Measurements from ENCODE around the gene SLC66A2. TPM values are rescaled to one million over a fixed set of nuclear protein-coding genes. Genes with fewer than 3 reads are reported as not detected.

SLC66A2 gene
- total RNA-seq, 3 donors from 2014 or later (not counting 1 experiment from before 2014, with no cell fraction given): 51.2 to 62.4 (median 54.1) TPM

DNA sequence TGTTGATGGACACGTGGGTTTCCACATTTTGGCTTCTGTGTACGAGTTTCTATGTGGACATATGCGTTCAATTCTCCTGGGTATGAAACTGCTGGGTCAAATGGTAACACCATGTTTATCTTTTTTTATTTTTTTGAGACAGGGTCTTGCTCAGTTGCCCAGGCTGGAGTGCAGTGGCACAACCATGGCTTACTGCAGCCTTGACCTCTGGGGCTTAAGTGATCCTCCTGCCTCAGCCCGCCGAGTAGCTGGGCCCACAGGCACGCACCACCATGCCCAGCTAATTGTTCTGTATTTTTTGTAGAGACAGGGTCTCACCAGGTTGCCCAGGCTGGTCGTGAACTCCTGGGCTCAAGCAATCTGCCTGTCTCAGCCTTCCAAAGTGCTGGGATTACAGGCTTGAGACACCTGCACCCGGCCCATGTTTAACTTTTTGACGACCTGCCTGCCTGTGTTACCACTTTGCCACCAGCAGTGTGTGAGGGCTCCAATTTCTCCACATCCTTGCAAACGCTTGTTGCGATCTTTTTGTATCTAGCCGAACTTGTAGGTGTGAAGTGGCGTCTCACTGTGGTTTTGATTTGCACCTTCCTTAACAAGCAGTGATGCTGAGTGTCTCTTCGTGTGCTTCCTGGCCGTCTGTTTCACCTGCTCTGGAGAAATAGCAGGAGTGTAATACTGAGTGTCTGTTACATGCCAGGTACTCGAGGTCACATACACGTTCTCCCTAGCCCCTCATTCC lies 19.9 kb upstream of the SLC66A2 start:
- no peak overlapping the region for H3K4me3 Mint-ChIP-seq
- Histone ChIP-seq H3K4me3 (ENCODE audit: low read length) (no peak overlapping the region), H3K36me3 (ENCODE audit: control insufficient read depth, insufficient read depth, low read length) (peaks cover 44% of the 10 kb centered on the region), H3K4me1 (ENCODE audit: control insufficient read depth, insufficient read depth, low read length) (peaks cover 7% of the 10 kb centered on the region), H3K9me3 (ENCODE audit: control insufficient read depth, insufficient read depth, low read length) (no peaks in the 10 kb centered on the region), H3K27ac (ENCODE audit: low read length) (no peak overlapping the region), H3K27me3 (ENCODE audit: control insufficient read depth, insufficient read depth, low read length) (no peaks in the 10 kb centered on the region)
- whole genome bisulfite sequencing (ENCODE audit: insufficient coverage): 75% methylated on average over 17 of the region's 17 CpGs
- DNase-seq: peak in 1 of 2 donors; percentile 36
- peaks cover 19 to 24% of the 10 kb centered on the region in 2 donors for H3K4me1 Mint-ChIP-seq
- intact Hi-C loops (cut with micrococcal nuclease): no loop called here
- no peaks in the 10 kb centered on the region for H3K9me3 Mint-ChIP-seq
- H3K27ac Mint-ChIP-seq: peak overlapping the region; percentile 71 to 76
- H3K36me3 Mint-ChIP-seq: no peaks in the 10 kb centered on the region
- ATAC-seq: peak; percentile 55 to 80 (median 73)
- H3K27me3 Mint-ChIP-seq (ENCODE audit: low read depth in 2 of 2): no peaks in the 10 kb centered on the region
- TF ChIP-seq CTCF (IDR thresholded peaks at IDR 0.05): no peak

GRCh38 chr18:79970419-79971133 lies 19.1 kb upstream of the SLC66A2 start:
- Histone ChIP-seq H3K4me1 (ENCODE audit: control insufficient read depth, insufficient read depth, low read length) (peaks cover 9% of the 10 kb centered on the region), H3K27ac (ENCODE audit: low read length) (no peak overlapping the region), H3K4me3 (ENCODE audit: low read length) (no peak overlapping the region), H3K36me3 (ENCODE audit: control insufficient read depth, insufficient read depth, low read length) (peaks cover 37% of the 10 kb centered on the region), H3K27me3 (ENCODE audit: control insufficient read depth, insufficient read depth, low read length) (no peaks in the 10 kb centered on the region), H3K9me3 (ENCODE audit: control insufficient read depth, insufficient read depth, low read length) (no peaks in the 10 kb centered on the region)
- ATAC-seq (no peak), DNase-seq (no peak)
- no peaks in the 10 kb centered on the region for H3K36me3 Mint-ChIP-seq
- H3K9me3 Mint-ChIP-seq: no peaks in the 10 kb centered on the region
- no peak for TF ChIP-seq CTCF (IDR thresholded peaks at IDR 0.05)
- peak overlapping the region; percentile 71 to 76 for H3K27ac Mint-ChIP-seq
- peaks cover 19 to 23% of the 10 kb centered on the region in 2 donors for H3K4me1 Mint-ChIP-seq
- no peaks in the 10 kb centered on the region for H3K27me3 Mint-ChIP-seq (ENCODE audit: low read depth in 2 of 2)
- 94% methylated on average over 11 of the region's 12 CpGs for WGBS (ENCODE audit: insufficient coverage)
- intact Hi-C loops (cut with micrococcal nuclease): no loop called here
- H3K4me3 Mint-ChIP-seq: no peak overlapping the region

GRCh38 chr18:79965119-79965902 lies 13.9 kb upstream of the SLC66A2 start:
- Histone ChIP-seq H3K27ac (ENCODE audit: low read length) (peak overlapping the region; percentile 36), H3K36me3 (ENCODE audit: control insufficient read depth, insufficient read depth, low read length) (peaks cover 2% of the 10 kb centered on the region), H3K4me3 (ENCODE audit: low read length) (peak overlapping the region; percentile 46), H3K4me1 (ENCODE audit: control insufficient read depth, insufficient read depth, low read length) (peaks cover 29% of the 10 kb centered on the region), H3K9me3 (ENCODE audit: control insufficient read depth, insufficient read depth, low read length) (no peaks in the 10 kb centered on the region), H3K27me3 (ENCODE audit: control insufficient read depth, insufficient read depth, low read length) (no peaks in the 10 kb centered on the region)
- peak overlapping the region; percentile 43 to 79 for H3K27ac Mint-ChIP-seq
- intact Hi-C loops (cut with micrococcal nuclease): no loop called here
- H3K9me3 Mint-ChIP-seq: no peaks in the 10 kb centered on the region
- peak; percentile 33 to 57 (median 48) for ATAC-seq
- TF ChIP-seq CTCF (IDR thresholded peaks at IDR 0.05): no peak
- peaks cover 7 to 8% of the 10 kb centered on the region in 2 donors for H3K27me3 Mint-ChIP-seq (ENCODE audit: low read depth in 2 of 2)
- H3K36me3 Mint-ChIP-seq: no peaks in the 10 kb centered on the region
- H3K4me3 Mint-ChIP-seq: peak overlapping the region; percentile 80
- DNase-seq: peak in 1 of 2 donors; percentile 61
- H3K4me1 Mint-ChIP-seq: peaks cover 10 to 26% of the 10 kb centered on the region in 2 donors
- WGBS (ENCODE audit: insufficient coverage): 21% methylated on average over 20 of the region's 24 CpGs
